Caco-2 (cell line): ENCODE measurements around the gene CDC42BPA. TPM values are rescaled to one million over a fixed set of nuclear protein-coding genes. Genes with fewer than 3 reads are reported as not detected.

Experiments
- BruUV-seq: library from RNA; stranded (reverse); fragments of 400-500 nt; replicated peaks from 2 replicates; lab custom pipeline; 2021; lab: Mats Ljungman, UMichigan
- CTCF ChIA-PET: fragments of 300-600 bp; sonication (Branson Sonifier 250); formaldehyde crosslinking; loops from one replicate; lab custom pipeline; 2022; ENCODE audit warnings: antibody characterized with exemption; lab: Charles Lee
- POLR2A ChIA-PET: fragments of 300-600 bp; sonication (Branson Sonifier 250); formaldehyde crosslinking; loops from one replicate; lab custom pipeline; 2022; ENCODE audit warnings: antibody characterized with exemption; lab: Charles Lee
- DNase-seq, 2 experiments: peaks; one replicate each; pipeline versions ENCODE4 v3.0.0 to v3.0.0-alpha.2; 2020 to 2022
- H3K27me3 ChIP-seq: replicated peaks from 2 replicates; pipeline ENCODE4 v1.6.0; 2011; ENCODE audit warnings: low read length; ENCODE audit not compliant: control insufficient read depth, insufficient read depth
- H3K36me3 ChIP-seq: 2 replicates; pipeline ENCODE4 v1.5.1; 2011; ENCODE audit warnings: low read length; ENCODE audit not compliant: control insufficient read depth, insufficient read depth
- H3K4me1 ChIP-seq: fragments of 250-450 bp; sonication (Bioruptor Pico); 2 replicates; pipeline ENCODE4 v1.5.1; 2020; ENCODE audit warnings: mild to moderate bottlenecking
- H3K4me3 ChIP-seq: 2 replicates; pipeline ENCODE4 v1.5.1; 2011; ENCODE audit warnings: low read depth, mild to moderate bottlenecking, control low read depth, low read length
- H3K9me3 ChIP-seq: fragments of 250-450 bp; sonication (Bioruptor Pico); 2 replicates; pipeline ENCODE4 v1.5.1; 2020; ENCODE audit warnings: mild to moderate bottlenecking, moderate library complexity
- H3K27ac Mint-ChIP-seq: one replicate; pipeline ENCODE4 v1.8.0; 2022; ENCODE audit warnings: mixed read lengths; ENCODE audit not compliant: unreplicated experiment
- H3K27me3 Mint-ChIP-seq: one replicate; pipeline ENCODE4 v1.8.0; 2022; ENCODE audit warnings: mixed read lengths; ENCODE audit not compliant: insufficient read depth, unreplicated experiment
- H3K36me3 Mint-ChIP-seq: one replicate; pipeline ENCODE4 v1.8.0; 2022; ENCODE audit warnings: mild to moderate bottlenecking, mixed read lengths; ENCODE audit not compliant: insufficient read depth, unreplicated experiment
- H3K4me1 Mint-ChIP-seq: one replicate; pipeline ENCODE4 v1.8.0; 2022; ENCODE audit warnings: low read depth, mixed read lengths; ENCODE audit not compliant: unreplicated experiment
- H3K4me3 Mint-ChIP-seq: one replicate; pipeline ENCODE4 v1.8.0; 2022; ENCODE audit warnings: mild to moderate bottlenecking, moderate library complexity, mixed read lengths; ENCODE audit not compliant: unreplicated experiment
- H3K9me3 Mint-ChIP-seq: one replicate; pipeline ENCODE4 v1.8.0; 2022; ENCODE audit warnings: mixed read lengths; ENCODE audit not compliant: unreplicated experiment
- intact Hi-C: fragments of 100-400 bp; cut with micrococcal nuclease; formaldehyde crosslinking; loops from one replicate; pipeline ENCODE4 v1.10.0; 2022; ENCODE audit not compliant: unreplicated experiment
- total RNA-seq: library from RNA; stranded (reverse); gene quantifications from 2 replicates; pipeline ENCODE4 v1.2.3, GENCODE V29; 2022
- TF ChIP-seq, protein P1 (sequence below), 2 experiments: fragments of 200-600 bp in 1 of 2; IDR thresholded peaks; 1 replicate in 1 of 2; 2 replicates in 1 of 2; pipeline versions ENCODE4 v1.5.1 to v1.8.0; 2011 to 2022; ENCODE audit warnings: antibody characterized with exemption in 1 of 2, control low read depth in 1 of 2, inconsistent platforms in 1 of 2, low read depth in 1 of 2, low read length in 1 of 2, mild to moderate bottlenecking in 1 of 2, moderate library complexity in 1 of 2; ENCODE audit not compliant: insufficient read depth in 1 of 2, severe bottlenecking in 1 of 2, unreplicated experiment in 1 of 2

Gene CDC42BPA
- total RNA-seq, 1 experiment from 2014 or later, result 38.3 TPM

DNA sequence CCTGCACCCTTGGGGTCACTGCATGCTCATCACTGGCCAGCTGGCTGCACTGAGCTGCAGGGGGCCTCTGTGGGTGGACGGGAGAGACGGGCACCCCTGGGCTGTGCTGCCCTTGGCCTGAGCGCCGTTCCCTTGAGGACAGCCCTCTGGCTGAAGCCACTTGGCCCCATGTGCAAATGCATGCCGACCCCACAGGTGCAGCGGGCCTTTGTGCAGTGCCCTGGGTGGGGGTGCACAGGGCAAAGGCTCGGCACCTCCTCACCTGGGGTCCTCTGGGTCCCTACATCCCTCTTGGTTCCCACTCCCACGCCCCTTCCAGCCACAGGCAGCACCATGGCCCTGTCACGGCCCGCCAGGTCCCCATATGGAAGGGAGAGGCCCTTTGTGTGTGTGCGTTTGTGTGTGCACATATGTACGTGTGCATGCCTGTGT is 336.9 kb downstream of the CDC42BPA start:
- ChIA-PET CTCF (no interaction called here), POLR2A (no interaction called here)
- peaks cover 51% of the 10 kb centered on the region for H3K36me3 Mint-ChIP-seq
- Histone ChIP-seq H3K4me3 (no peak overlapping the region), H3K9me3 (no peaks in the 10 kb centered on the region), H3K27me3 (no peaks in the 10 kb centered on the region), H3K4me1 (no peaks in the 10 kb centered on the region), H3K36me3 (peaks cover 2% of the 10 kb centered on the region)
- no peaks in the 10 kb centered on the region for H3K9me3 Mint-ChIP-seq
- TF ChIP-seq, protein P1, sequence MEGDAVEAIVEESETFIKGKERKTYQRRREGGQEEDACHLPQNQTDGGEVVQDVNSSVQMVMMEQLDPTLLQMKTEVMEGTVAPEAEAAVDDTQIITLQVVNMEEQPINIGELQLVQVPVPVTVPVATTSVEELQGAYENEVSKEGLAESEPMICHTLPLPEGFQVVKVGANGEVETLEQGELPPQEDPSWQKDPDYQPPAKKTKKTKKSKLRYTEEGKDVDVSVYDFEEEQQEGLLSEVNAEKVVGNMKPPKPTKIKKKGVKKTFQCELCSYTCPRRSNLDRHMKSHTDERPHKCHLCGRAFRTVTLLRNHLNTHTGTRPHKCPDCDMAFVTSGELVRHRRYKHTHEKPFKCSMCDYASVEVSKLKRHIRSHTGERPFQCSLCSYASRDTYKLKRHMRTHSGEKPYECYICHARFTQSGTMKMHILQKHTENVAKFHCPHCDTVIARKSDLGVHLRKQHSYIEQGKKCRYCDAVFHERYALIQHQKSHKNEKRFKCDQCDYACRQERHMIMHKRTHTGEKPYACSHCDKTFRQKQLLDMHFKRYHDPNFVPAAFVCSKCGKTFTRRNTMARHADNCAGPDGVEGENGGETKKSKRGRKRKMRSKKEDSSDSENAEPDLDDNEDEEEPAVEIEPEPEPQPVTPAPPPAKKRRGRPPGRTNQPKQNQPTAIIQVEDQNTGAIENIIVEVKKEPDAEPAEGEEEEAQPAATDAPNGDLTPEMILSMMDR (IDR thresholded peaks at IDR 0.05; ENCODE audit: insufficient read depth in 1 of 2, low read depth in 1 of 2, low read length in 1 of 2, severe bottlenecking in 1 of 2, unreplicated experiment in 1 of 2), result no peak
- H3K27me3 Mint-ChIP-seq, result no peaks in the 10 kb centered on the region
- H3K27ac Mint-ChIP-seq, result no peak overlapping the region
- H3K4me1 Mint-ChIP-seq, result no peaks in the 10 kb centered on the region
- BruUV-seq, result no TSS peak
- H3K4me3 Mint-ChIP-seq, result no peak overlapping the region
- no peak for DNase-seq
- intact Hi-C loops, result no loop called here

DNA sequence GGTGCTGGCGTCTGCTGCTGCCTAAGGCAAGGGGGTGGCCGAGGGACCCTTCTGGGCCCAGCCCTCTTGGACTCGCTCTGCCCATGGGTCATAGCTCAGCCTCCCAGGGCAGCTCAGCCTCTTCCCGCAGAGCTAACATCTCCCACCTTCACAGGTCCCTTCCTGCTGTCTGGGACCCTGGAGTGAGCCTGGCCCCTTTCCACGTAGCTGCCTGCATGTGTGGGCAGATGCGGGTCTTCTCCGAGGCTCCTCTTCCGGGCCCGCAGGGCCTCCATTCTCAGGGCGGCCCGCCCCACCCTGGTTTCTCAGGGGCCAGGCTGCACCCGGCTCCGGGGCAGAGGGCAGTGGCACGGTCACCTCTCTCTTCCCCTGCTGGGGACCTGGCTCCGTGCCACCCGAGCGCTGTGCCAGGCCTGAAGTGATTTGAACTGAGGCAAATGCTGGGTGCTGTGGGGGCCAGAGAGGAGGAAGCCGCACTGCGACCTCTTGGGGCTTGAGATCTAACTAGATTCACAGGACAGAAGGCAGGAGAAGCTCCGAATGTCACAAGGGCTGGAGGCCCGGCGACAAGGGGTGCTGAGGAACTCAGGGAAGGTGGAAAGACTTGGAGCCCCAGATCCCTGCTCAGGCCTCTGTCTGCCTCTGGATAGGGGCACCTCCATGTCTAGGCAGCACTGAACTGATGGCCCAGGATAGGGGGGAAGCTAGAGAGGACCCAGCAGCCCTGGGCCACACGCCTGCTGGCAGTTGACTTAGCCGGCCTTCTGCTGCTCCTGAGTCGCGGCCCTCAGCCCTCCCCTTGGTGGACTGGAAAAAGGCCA is 337.5 kb downstream of the CDC42BPA start:
- Histone ChIP-seq H3K4me1 (no peaks in the 10 kb centered on the region), H3K36me3 (peaks cover 1% of the 10 kb centered on the region), H3K27me3 (no peaks in the 10 kb centered on the region), H3K4me3 (no peak overlapping the region), H3K9me3 (no peaks in the 10 kb centered on the region)
- H3K9me3 Mint-ChIP-seq, result no peaks in the 10 kb centered on the region
- ChIA-PET POLR2A (no interaction called here), CTCF (no interaction called here)
- peaks cover 44% of the 10 kb centered on the region for H3K36me3 Mint-ChIP-seq
- BruUV-seq, result no TSS peak
- H3K27me3 Mint-ChIP-seq, result no peaks in the 10 kb centered on the region
- TF ChIP-seq, protein P1 (IDR thresholded peaks at IDR 0.05; ENCODE audit: insufficient read depth in 1 of 2, low read depth in 1 of 2, low read length in 1 of 2, severe bottlenecking in 1 of 2, unreplicated experiment in 1 of 2), result no peak
- DNase-seq, result no peak
- no peaks in the 10 kb centered on the region for H3K4me1 Mint-ChIP-seq
- intact Hi-C loops, result no loop called here
- H3K4me3 Mint-ChIP-seq, result no peak overlapping the region
- no peak overlapping the region for H3K27ac Mint-ChIP-seq

- Histone ChIP-seq H3K9me3 (no peaks in the 10 kb centered on the region), H3K4me3 (no peak overlapping the region), H3K27me3 (no peaks in the 10 kb centered on the region), H3K4me1 (no peaks in the 10 kb centered on the region), H3K36me3 (peaks cover 1% of the 10 kb centered on the region; the same call in 1 of the 2 replicates)
- ChIA-PET POLR2A (no interaction called here), CTCF (no interaction called here)
- no TSS peak for BruUV-seq
- Mint-ChIP-seq H3K4me3 (no peak overlapping the region), H3K36me3 (peaks cover 44% of the 10 kb centered on the region), H3K27me3 (no peaks in the 10 kb centered on the region), H3K9me3 (no peaks in the 10 kb centered on the region), H3K27ac (no peak overlapping the region), H3K4me1 (no peaks in the 10 kb centered on the region)
- DNase-seq, result no peak
- intact Hi-C loops, result no loop called here
- TF ChIP-seq, protein P1 (IDR thresholded peaks at IDR 0.05; ENCODE audit: insufficient read depth in 1 of 2, low read depth in 1 of 2, low read length in 1 of 2, severe bottlenecking in 1 of 2, unreplicated experiment in 1 of 2), result no peak
Observed at GRCh38 chr1:226980122-226980560, 338.2 kb downstream of the CDC42BPA start.
